Globus pallidus (tissue), 1 donor: ENCODE results near the gene DACT2.

Experiments
- DNase-seq: peaks from one replicate; pipeline ENCODE4 v3.0.0-alpha.2; 2015; ENCODE audit warnings: low spot score

The DACT2 gene

GRCh38 chr6:168265827-168266815 lies 53.5 kb downstream of the DACT2 start:
- no peak for DNase-seq

GRCh38 chr6:168265394-168265793 lies 54.2 kb downstream of the DACT2 start:
- no peak for DNase-seq

DNA sequence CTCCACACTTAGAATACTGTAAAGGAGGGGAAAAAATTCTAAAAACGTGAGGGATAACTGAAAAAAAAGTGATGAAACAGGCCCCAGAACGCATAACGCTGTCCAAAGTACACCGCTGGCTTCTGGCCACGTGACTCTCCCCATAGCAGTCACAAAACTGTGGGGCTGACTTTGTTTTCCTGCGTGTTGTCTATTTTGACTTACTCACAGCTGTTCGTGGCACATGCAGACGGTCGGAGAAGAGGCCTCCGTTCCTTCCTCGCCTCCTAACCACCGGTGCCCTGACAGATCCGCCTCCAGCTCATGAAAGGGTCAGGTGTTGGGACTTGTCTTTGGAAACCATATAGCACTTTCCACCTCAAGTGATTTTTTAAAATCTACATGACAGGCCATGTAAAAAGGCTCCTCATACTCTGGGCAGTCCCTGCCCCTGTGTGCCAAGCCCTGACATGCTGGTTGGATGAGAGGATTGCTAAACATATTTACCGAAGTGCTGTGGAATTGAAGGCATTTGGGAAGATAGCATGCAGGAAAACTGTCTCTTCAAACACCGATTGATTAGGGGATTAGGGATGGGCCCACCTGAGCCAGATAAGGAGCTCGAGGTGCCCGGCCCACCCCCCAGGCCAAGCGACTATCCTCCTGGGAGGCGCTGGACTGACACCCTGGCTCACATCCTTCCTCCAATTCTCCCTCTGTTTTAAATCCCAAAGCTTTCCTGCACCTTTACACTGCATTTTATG lies 54.8 kb downstream of the DACT2 start:
- no peak for DNase-seq

- no peak for DNase-seq
Observed at GRCh38 chr6:168263351-168263905, 56.1 kb downstream of the DACT2 start.

DNA sequence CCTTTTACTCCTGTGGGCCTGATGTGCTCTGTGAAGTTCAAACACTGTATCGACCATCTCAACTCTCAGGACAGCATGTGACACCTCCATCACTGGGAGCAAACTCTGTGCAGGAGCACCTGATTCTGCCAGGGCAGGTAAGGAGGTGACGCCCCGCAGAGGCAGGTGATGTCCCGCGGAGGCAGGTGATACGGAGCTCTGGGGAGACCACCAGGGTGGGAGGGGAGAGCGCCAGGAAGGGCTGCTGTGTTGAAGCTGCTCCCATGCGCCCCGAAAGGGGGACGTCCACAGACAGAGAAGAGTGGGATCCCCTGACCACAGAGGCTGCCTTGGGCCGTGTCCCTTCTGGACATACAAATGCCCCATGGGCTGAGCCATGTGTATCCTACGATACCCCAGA lies 58.3 kb downstream of the DACT2 start:
- DNase-seq = no peak

DNA sequence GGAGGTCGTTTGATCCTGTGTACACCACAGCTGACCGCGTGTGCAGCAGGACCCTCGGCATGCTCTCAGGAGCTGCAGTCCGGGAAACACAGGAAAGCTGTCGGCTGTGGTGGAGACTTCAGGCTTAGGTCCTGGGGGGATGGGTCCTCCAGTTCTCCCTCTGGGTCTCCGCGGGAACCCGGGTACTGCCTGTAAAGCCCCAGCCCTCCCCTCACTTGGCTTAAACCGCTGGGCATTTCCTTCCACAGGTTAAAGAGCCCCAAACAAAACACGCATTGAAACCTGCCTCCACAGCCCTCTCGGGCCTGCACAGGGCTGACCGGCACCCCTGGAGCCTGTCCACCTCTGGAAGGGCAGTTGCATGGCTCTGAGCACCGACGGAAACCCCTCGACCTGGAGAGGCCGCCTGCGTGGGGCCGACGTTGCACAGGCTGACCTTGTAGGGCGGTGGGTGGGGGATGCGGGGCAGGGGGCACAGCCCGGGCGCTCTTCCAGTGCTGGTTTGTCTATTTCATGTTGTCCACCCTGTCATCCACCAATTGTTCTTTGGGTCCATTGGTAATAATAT lies 59.1 kb downstream of the DACT2 start:
- no peak for DNase-seq

DNA sequence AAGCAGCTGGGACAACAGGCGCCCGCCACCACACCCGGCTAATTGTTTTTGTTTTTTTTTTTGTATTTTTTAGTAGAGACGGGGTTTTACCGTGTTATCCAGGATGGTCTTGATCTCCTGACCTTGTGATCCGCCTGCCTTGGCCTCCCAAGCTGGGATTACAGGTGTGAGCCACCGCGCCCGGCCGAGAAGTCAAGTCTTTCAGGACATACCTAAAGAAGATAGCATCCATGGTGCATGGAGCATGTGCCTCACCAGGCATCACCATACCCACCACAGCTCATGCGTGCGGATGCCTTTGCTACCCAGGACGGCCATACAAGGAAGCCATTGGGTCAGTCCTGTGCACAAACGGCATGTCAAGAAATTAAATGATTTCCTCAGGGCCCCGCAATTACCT lies 60.8 kb downstream of the DACT2 start:
- DNase-seq = no peak

GRCh38 chr6:168256940-168257339 lies 62.6 kb downstream of the DACT2 start:
- no peak for DNase-seq
